GM12878 (cell line): ENCODE data around the gene SLC26A8. TPM values are rescaled to one million over a fixed set of nuclear protein-coding genes. Genes with fewer than 3 reads are reported as not detected.
"Not testable (repeated sequence)": the region's sequence is repeated elsewhere in the genome, so short reads cannot be mapped to it uniquely, and the experiment has no call there.

Source experiments
- ATAC-seq: fragments of 200-7000 bp; cut with Tn5 transposase; 3 replicates; pipeline ENCODE4 v1.9.1; 2020; ENCODE audit warnings: mild to moderate bottlenecking, moderate library complexity
- BruUV-seq: library from RNA; stranded (reverse); fragments of 400-500 nt; replicated peaks from 2 replicates; lab custom pipeline; 2021; lab: Mats Ljungman, UMichigan
- CTCF ChIA-PET: fragments of 300-600 bp; sonication (Branson Sonifier 250); formaldehyde crosslinking; extraction: SDS; loops from one replicate; lab custom pipeline; 2021; ENCODE audit warnings: inconsistent platforms; lab: Yijun Ruan, JAX
- POLR2A ChIA-PET: fragments of 350-600 bp; formaldehyde crosslinking; extraction: SDS; loops from one replicate; lab custom pipeline; 2021; ENCODE audit warnings: inconsistent platforms; lab: Charles Lee
- RAD21 ChIA-PET: fragments of 300-600 bp; sonication (Branson Sonifier 250); formaldehyde crosslinking; loops from one replicate; lab custom pipeline; 2023; ENCODE audit warnings: antibody characterized with exemption; ENCODE audit not compliant: unreplicated experiment; lab: Charles Lee
- SMC1A ChIA-PET: fragments of 300-600 bp; sonication (Branson Sonifier 250); formaldehyde crosslinking; loops from one replicate; lab custom pipeline; 2023; ENCODE audit not compliant: unreplicated experiment, uncharacterized antibody; lab: Charles Lee
- DNase-seq: peaks from one replicate; pipeline ENCODE4 v3.0.0-alpha.2; 2011; ENCODE audit warnings: low read depth, low spot score
- FAIRE-seq: peaks from 3 replicates; lab custom pipeline; 2011; peaks lifted over from hg19 to GRCh38; lab: Jason Lieb, UNC
- H2AFZ ChIP-seq: 2 replicates; pipeline ENCODE4 v1.6.0; 2011; ENCODE audit warnings: low read depth, low read length, control low read depth; ENCODE audit not compliant: control insufficient read depth
- H3K27ac ChIP-seq: 2 replicates; pipeline ENCODE4 v1.5.1; 2011; ENCODE audit warnings: control low read depth; ENCODE audit not compliant: control insufficient read depth, insufficient read depth
- H3K27me3 ChIP-seq, 2 experiments: replicated peaks in 1 of 2; 2 replicates each; pipeline versions ENCODE4 v1.6.0 to v1.6.1; 2011; ENCODE audit warnings: low read length in 1 of 2; ENCODE audit not compliant: control insufficient read depth in 2 of 2, insufficient read depth in 2 of 2
- H3K36me3 ChIP-seq, 2 experiments: 2 replicates each; pipeline ENCODE4 v1.5.1; 2011; ENCODE audit warnings: low read length in 1 of 2; ENCODE audit not compliant: control insufficient read depth in 2 of 2, insufficient read depth in 2 of 2
- H3K4me1 ChIP-seq: 2 replicates; pipeline ENCODE4 v1.6.1; 2011; ENCODE audit warnings: mild to moderate bottlenecking, low read length, moderate library complexity, mixed read lengths; ENCODE audit not compliant: control insufficient read depth, insufficient read depth
- H3K4me2 ChIP-seq: 2 replicates; pipeline ENCODE4 v1.6.0; 2011; ENCODE audit warnings: control low read depth; ENCODE audit not compliant: control insufficient read depth, insufficient read depth
- H3K4me3 ChIP-seq: fragments of 200-600 bp; sonication (generic); 2 replicates; pipeline ENCODE4 v1.5.1; 2016
- H3K79me2 ChIP-seq: 2 replicates; pipeline ENCODE4 v1.6.0; 2011; ENCODE audit warnings: low read length; ENCODE audit not compliant: control insufficient read depth, insufficient read depth
- H3K9ac ChIP-seq: 2 replicates; pipeline ENCODE4 v1.8.0; 2011; ENCODE audit warnings: low read length, control low read depth, mixed read lengths; ENCODE audit not compliant: control insufficient read depth, insufficient read depth
- H3K9me3 ChIP-seq: replicated peaks from 3 replicates; pipeline ENCODE4 v1.5.1; 2011; ENCODE audit warnings: mild to moderate bottlenecking, low read length; ENCODE audit not compliant: control insufficient read depth, insufficient read depth
- H4K20me1 ChIP-seq: 2 replicates; pipeline ENCODE4 v1.6.0; 2011; ENCODE audit not compliant: control insufficient read depth, insufficient read depth
- ATF7 ChIP-seq: fragments of 450-650 bp; IDR thresholded peaks from 2 replicates; pipeline ENCODE4 v1.6.1; 2016; ENCODE audit warnings: low read depth, mild to moderate bottlenecking
- ESRRA ChIP-seq: IDR thresholded peaks from 2 replicates; pipeline ENCODE4 v1.6.1; 2012; ENCODE audit warnings: mild to moderate bottlenecking, low read length, improper control_type of control experiment
- NR2C2 ChIP-seq: IDR thresholded peaks from 2 replicates; pipeline ENCODE4 v1.6.1; 2011; ENCODE audit warnings: borderline replicate concordance, low read depth; ENCODE audit not compliant: control insufficient read depth, insufficient read length
- POLR2AphosphoS5 ChIP-seq: IDR thresholded peaks from 2 replicates; pipeline ENCODE4 v1.6.1; 2011; ENCODE audit warnings: mild to moderate bottlenecking, low read length, inconsistent platforms
- SPI1 ChIP-seq: IDR thresholded peaks from 2 replicates; pipeline ENCODE4 v1.6.1; 2011; ENCODE audit warnings: low read depth, mild to moderate bottlenecking, low read length, moderate library complexity, borderline replicate concordance; ENCODE audit not compliant: insufficient read depth
- YBX1 ChIP-seq: fragments of 450-650 bp; IDR thresholded peaks from 2 replicates; pipeline ENCODE4 v1.6.1; 2016; ENCODE audit warnings: antibody characterized with exemption
- ZNF384 ChIP-seq: IDR thresholded peaks from 2 replicates; pipeline ENCODE4 v1.6.1; 2012; ENCODE audit warnings: low read depth, mild to moderate bottlenecking, low read length, improper control_type of control experiment, borderline replicate concordance
- WGBS: methylation state at CpG from one replicate; pipeline ENCODE4 v1.1.6; 2016; ENCODE audit warnings: low lambda C conversion rate; ENCODE audit not compliant: insufficient replicate concordance, insufficient coverage; ENCODE audit errors: missing lambda C conversion rate; 5-methylcytosine and 5-hydroxymethylcytosine counted together
- in situ Hi-C: fragments of 300-500 bp; cut with MboI; formaldehyde crosslinking; loops from 9 replicates; pipeline ENCODE4 v1.14.3; 2018; ENCODE audit warnings: mixed read lengths
- intact Hi-C: fragments of 100-400 bp; cut with micrococcal nuclease; formaldehyde crosslinking; loops from one replicate; pipeline ENCODE4 v1.14.2; 2022; ENCODE audit not compliant: unreplicated experiment
- polyA plus RNA-seq, 11 experiments: library from polyadenylated mRNA; depleted of rRNA in 4 of 11; unstranded in 6 of 11; stranded (reverse) in 5 of 11; fragments of >200 nt; fragmentation: Nextera tagmentation in 4 of 11; fragmentation: Illumina TruSeq in 1 of 11; extraction: Ambion mirVana in 4 of 11; extraction: Trizol in 1 of 11; gene quantifications; 1 replicate in 1 of 11; 2 replicates in 10 of 11; pipeline versions ENCODE4 v1.2.1 to v1.2.3, GENCODE V29; 2011 to 2016; ENCODE audit warnings: inconsistent platforms in 2 of 11, missing spikeins in 2 of 11, low read depth in 1 of 11
- total RNA-seq, 4 experiments: library from RNA; depleted of rRNA in 3 of 4; stranded (reverse); fragments of >200 nt in 3 of 4; fragmentation: Illumina TruSeq in 1 of 4; extraction: Trizol in 1 of 4; gene quantifications; 2 replicates each; pipeline versions ENCODE4 v1.2.1 to v1.2.3, GENCODE V29; 2013 to 2021

Gene SLC26A8
- total and polyA plus RNA-seq, 10 of the 15 experiments (the other 5 are each of a cell fraction or from before 2014, with no cell fraction given) = 0.09 to 0.95 (median 0.27) TPM; not detected in 2

DNA sequence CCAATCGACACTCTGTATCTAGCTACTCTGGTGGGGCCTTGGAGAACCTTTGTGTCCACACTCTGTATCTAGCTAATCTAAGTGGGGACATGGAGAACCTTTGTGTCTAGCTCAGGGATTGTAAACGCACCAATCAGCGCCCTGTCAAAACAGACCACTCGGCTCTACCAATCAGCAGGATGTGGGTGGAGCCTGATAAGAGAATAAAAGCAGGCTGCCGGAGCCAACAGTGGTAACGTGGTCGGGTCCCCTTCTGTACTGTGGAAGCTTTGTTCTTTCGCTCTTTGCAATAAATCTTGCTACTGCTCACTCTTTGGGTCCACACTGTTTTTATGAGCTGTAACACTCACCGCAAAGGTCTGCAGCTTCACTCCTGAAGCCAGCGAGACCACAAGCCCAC is 92.6 kb downstream of the SLC26A8 start:
- H3K36me3 ChIP-seq, in situ Hi-C loops, H3K27me3 ChIP-seq, H3K4me1 ChIP-seq, ATAC-seq, CTCF ChIA-PET, H3K4me3 ChIP-seq, DNase-seq, FAIRE-seq, BruUV-seq, H3K9ac ChIP-seq, H2AFZ ChIP-seq, H3K27ac ChIP-seq, H4K20me1 ChIP-seq, H3K79me2 ChIP-seq, POLR2A ChIA-PET, H3K4me2 ChIP-seq, H3K9me3 ChIP-seq, intact Hi-C loops, RAD21 ChIA-PET: not testable (repeated sequence)
- WGBS = 87% methylated on average over 9 of the region's 10 CpGs
- SMC1A ChIA-PET = interaction anchor here (1.7 kb wide), 1 partner anchor 10 kb away, joined by 3 read pairs; the partner anchor contains the start of gene SRPK1

DNA sequence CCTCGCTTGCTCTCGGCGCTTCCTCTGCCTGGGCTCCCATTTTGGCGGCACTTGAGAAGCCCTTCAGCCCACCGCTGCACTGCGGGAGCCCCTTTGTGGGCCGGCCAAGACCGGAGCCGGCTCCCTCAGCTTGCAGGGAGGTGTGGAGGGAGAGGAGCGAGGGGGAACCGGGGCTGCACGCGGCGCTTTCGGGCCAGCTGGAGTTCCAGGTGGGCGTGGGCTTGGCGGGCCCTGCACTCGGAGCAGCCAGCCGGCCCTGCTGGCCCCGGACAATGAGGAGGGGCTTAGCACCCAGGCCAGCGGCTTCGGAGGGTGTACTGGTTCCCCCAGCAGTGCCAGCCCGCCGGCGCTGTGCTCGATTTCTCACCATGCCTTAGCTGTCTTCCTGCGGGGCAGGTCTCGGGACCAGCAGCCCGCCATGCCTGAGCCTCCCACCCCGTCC is 93.3 kb downstream of the SLC26A8 start:
- ATAC-seq (no peak), DNase-seq (no peak), FAIRE-seq (no peak)
- Histone ChIP-seq H3K9me3 (no peaks in the 10 kb centered on the region), H4K20me1 (no peaks in the 10 kb centered on the region), H3K4me3 (no peak overlapping the region), H2AFZ (no peak overlapping the region), H3K36me3 (no peaks in the 10 kb centered on the region; a peak in 1 of 4 replicates), H3K4me1 (no peaks in the 10 kb centered on the region), H3K27ac (no peak overlapping the region), H3K4me2 (no peak overlapping the region), H3K27me3 (no peaks in the 10 kb centered on the region), H3K9ac (no peak overlapping the region), H3K79me2 (no peaks in the 10 kb centered on the region)
- SMC1A ChIA-PET = interaction anchor here (1.7 kb wide), 1 partner anchor 10 kb away, joined by 3 read pairs; the partner anchor contains the start of gene SRPK1
- 95% methylated on average over 20 of the region's 30 CpGs for WGBS
- intact Hi-C loops = no loop called here
- TF ChIP-seq YBX1 = no peak
- TF ChIP-seq ATF7 = no peak
- TF ChIP-seq POLR2AphosphoS5 = no peak
- TF ChIP-seq ESRRA = no peak
- no peak for TF ChIP-seq SPI1
- TF ChIP-seq ZNF384 = no peak
- TF ChIP-seq NR2C2 = no peak
- CTCF ChIA-PET = no interaction called here
- POLR2A ChIA-PET = interaction anchor here (0.7 kb wide), 1 partner anchor 92 kb away, joined by 3 read pairs; no protein-coding TSS in a partner anchor
- RAD21 ChIA-PET = no interaction called here
- in situ Hi-C loops = no loop called here
- no TSS peak for BruUV-seq
